HepG2 (cell line): ENCODE measurements around the gene PDLIM5.

ENCODE experiments used
- SMAD3 ChIP-seq: sonication (generic); formaldehyde crosslinking; IDR thresholded peaks from 2 replicates; pipeline ENCODE4 v1.4.0; 2020; ENCODE audit warnings: missing genetic modification reagents
- ZNF121 ChIP-seq: sonication (generic); formaldehyde crosslinking; IDR thresholded peaks from 2 replicates; pipeline ENCODE4 v1.5.0; 2020; ENCODE audit warnings: mild to moderate bottlenecking, missing genetic modification reagents
- TF ChIP-seq, protein P1 (sequence below), 2 experiments: sonication (generic) in 1 of 2; formaldehyde crosslinking in 1 of 2; IDR thresholded peaks; 2 replicates each; pipeline versions ENCODE4 v1.5.1 to v1.6.1; 2011 to 2020; ENCODE audit warnings: borderline replicate concordance in 1 of 2, low read depth in 1 of 2, low read length in 1 of 2, mild to moderate bottlenecking in 1 of 2, missing genetic modification reagents in 1 of 2, moderate library complexity in 1 of 2

DNA sequence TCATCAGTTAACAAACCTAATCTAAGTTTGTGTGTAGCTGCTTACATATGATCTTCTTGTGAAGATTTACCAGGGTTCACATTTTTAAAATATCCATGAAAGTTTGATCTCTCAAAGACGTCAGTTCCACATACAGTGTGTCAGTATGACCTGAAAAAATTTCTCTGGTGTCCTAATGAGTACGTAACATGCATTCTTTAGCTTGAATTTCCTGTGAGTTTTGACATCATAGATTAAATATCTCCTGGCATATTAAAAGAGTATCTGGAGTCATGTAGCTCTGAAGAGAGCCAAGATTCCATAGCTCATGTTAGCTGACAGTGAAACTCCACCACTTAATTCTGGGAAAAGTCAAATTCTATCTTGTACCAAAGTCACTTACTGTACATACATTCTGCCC is 43.9 kb upstream of the PDLIM5 start:
- TF ChIP-seq SMAD3 (CRISPR knock-in tag) = no peak
- TF ChIP-seq, protein P1, sequence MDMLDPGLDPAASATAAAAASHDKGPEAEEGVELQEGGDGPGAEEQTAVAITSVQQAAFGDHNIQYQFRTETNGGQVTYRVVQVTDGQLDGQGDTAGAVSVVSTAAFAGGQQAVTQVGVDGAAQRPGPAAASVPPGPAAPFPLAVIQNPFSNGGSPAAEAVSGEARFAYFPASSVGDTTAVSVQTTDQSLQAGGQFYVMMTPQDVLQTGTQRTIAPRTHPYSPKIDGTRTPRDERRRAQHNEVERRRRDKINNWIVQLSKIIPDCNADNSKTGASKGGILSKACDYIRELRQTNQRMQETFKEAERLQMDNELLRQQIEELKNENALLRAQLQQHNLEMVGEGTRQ (IDR thresholded peaks at IDR 0.05; ENCODE audit: low read depth, low read length) = no peak
- TF ChIP-seq, protein P1 (CRISPR knock-in tag; IDR thresholded peaks at IDR 0.05; ENCODE audit: borderline replicate concordance) = no peak
- no peak for TF ChIP-seq ZNF121
